Omental fat pad (tissue), 4 donors: Measurements from ENCODE around the gene ATP6V1F. TPM values are rescaled to one million over a fixed set of nuclear protein-coding genes. Genes with fewer than 3 reads are reported as not detected.

Experiments
- ATAC-seq: fragments of 150-250 bp; one replicate; pipeline ENCODE4 v1.9.1; 2016; ENCODE audit warnings: mild to moderate bottlenecking, moderate library complexity; ENCODE audit not compliant: low FRiP score
- DNase-seq: peaks from one replicate; pipeline ENCODE4 v3.0.0-alpha.2; 2019; ENCODE audit warnings: low spot score
- total RNA-seq, 4 donors: library from RNA; depleted of rRNA; stranded (reverse); fragments of >200 nt; gene quantifications; one replicate each; pipeline ENCODE4 v1.1.0, GENCODE V29; 2016
- TF ChIP-seq, protein P1 (sequence below), 3 donors: fragments of 450-650 bp; IDR thresholded peaks; one replicate each; pipeline ENCODE4 v1.5.1; 2016 to 2017; ENCODE audit warnings: antibody characterized with exemption in 3 of 3, mild to moderate bottlenecking in 3 of 3, moderate library complexity in 2 of 3

The ATP6V1F gene
- total RNA-seq, 4 donors from 2014 or later = 86.7 to 186 (median 133) TPM

DNA sequence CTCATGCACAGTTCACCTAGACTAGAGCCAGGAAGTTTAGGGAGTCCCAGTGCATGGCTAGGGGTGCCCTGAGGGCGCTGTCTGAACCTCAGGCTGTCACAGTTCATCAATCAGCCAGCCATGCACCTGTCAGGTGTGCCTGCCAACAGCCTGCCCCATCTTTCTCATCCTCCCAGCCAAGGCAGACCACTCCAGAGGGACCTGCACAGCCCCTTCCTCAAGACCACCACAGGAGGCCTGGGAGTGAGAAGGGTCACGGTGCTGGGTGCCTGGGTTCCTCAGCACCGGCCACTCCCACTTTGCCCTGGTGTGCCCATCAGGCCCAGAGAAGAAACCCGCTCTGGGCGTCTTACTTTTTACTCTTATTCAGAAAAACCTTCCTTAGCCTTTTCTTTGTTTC lies 8.4 kb downstream of the ATP6V1F start:
- DNase-seq = no peak
- TF ChIP-seq, protein P1, sequence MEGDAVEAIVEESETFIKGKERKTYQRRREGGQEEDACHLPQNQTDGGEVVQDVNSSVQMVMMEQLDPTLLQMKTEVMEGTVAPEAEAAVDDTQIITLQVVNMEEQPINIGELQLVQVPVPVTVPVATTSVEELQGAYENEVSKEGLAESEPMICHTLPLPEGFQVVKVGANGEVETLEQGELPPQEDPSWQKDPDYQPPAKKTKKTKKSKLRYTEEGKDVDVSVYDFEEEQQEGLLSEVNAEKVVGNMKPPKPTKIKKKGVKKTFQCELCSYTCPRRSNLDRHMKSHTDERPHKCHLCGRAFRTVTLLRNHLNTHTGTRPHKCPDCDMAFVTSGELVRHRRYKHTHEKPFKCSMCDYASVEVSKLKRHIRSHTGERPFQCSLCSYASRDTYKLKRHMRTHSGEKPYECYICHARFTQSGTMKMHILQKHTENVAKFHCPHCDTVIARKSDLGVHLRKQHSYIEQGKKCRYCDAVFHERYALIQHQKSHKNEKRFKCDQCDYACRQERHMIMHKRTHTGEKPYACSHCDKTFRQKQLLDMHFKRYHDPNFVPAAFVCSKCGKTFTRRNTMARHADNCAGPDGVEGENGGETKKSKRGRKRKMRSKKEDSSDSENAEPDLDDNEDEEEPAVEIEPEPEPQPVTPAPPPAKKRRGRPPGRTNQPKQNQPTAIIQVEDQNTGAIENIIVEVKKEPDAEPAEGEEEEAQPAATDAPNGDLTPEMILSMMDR (IDR thresholded peaks at IDR 0.05) = no peak
- ATAC-seq = no peak

DNA sequence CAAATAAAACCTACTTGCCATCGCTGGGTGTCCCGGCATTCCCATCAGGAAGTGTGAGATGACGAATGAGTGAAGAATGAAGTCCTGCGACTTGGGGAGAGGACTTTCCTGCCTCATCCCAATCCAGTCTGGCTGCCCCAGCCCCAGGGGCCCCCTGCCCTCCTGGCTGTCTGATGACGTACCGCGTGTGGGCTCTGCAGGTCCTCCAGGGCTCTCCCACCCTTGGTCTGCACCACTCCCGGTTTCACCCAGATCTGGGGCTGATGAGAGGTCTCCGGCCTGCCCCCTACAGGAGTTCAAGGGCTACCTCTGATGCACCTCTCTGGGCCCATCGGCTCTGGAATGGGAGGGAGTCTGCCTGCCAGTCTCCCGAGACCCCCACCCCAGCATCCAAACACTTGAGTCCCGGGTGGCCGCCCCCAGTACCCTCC lies 9.8 kb downstream of the ATP6V1F start:
- ATAC-seq (no peak), DNase-seq (no peak)
- TF ChIP-seq, protein P1 (IDR thresholded peaks at IDR 0.05) = no peak

DNA sequence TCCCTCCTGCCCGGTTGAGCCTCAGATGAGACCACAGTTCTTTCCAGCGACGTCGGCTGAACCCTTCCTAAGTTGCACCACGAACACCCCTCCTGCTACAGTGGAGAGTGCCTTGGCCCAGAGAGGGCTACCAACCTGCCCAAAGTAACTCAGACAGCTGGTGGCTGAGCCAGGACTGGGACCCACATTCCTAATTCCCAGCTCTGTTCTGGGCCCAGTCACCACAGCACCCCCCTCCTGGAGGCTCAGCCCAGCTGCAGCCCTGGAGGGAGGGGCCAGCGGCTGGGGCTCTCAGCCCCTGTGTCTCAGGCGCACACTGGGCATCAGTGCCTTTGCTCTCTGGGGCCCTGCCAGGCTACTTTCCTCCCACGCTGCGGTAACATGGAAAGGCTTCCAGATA lies 10.6 kb downstream of the ATP6V1F start:
- TF ChIP-seq, protein P1 (IDR thresholded peaks at IDR 0.05) = no peak
- ATAC-seq (no peak), DNase-seq (no peak)

DNA sequence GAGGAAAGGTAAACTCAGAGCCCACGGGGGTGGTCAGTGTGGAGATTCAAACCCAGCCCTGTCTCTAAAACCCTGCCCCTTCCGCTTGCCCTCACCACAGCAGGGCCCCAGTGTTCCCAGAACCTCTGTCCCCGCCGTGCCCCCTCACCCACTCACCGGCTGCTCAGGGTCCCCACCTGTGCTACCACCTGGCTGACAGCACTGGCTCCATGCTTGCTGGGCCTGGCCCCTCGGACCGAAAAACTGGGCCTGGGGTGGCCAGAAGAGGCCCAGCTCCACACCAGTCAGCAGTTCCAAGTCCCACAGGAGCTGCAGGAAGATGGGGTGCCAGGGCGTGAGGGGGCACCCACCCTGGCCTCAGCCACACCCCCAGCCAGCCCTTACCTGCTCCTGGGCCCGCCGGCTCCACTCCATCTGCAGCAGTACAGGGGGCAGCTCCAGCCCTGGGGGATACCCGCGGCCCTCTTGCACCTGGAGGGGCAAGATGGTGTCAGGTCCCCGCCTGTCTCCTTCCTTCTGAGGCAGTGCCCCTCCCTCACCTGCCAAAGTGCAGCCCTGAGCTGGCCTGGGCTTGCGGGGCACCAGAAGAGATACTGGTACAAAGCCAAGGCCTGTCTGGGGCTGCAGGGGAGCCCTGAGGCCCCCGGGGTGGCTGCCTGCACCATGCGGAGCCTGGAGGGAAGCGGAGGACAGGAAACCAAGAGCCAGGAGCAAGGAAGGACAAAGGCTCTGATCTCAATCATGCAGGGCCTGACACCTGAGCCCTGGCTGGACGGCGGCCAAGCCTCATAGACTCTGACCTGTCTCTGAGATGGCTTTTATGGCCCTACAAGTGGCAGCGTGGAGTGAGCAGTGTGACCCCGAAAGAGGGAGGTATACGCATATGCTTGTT lies 11.7 kb downstream of the ATP6V1F start:
- TF ChIP-seq, protein P1 (IDR thresholded peaks at IDR 0.05) = no peak
- DNase-seq = no peak
- ATAC-seq = no peak

DNA sequence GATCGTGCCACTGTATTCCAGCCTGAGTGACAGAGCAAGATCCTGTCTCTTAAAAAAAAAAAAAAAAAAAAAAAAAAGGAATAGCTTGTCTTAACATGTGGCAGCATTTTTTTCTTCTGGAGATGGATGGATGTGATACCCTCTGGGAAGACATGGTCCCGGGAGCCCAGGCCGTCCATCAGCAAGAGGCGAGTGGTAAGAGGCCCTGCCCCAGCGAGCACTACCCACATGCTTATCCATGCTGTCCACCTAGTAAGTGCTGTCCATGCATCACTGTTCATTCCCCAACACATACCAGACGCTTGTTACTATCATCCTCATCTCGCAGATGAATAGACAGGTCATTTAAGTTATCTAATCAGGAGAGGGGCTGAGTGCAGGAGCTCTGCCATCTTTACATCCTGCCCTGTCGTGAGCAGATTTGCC lies 12.9 kb downstream of the ATP6V1F start:
- DNase-seq (no peak), ATAC-seq (no peak)
- TF ChIP-seq, protein P1 (IDR thresholded peaks at IDR 0.05) = no peak

DNA sequence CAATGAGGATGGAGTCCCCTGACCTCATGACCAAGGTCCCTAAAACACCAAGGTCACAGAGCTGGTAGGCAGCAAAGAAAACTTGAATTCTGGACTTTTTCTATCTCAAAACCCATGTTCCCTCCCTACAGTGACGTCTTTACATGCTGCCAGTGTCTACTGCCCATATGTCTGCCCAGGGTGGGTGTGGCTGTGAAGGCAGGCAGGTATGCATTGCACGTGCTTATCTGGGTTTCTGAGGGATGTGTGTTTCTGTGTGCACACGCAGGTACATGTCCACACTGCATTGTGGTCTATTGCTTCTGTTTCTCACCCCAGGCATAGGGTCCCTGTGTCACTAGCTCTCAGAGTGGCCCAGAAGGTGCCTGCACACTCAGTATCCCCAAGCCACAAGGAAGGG lies 13.5 kb downstream of the ATP6V1F start:
- TF ChIP-seq, protein P1 (IDR thresholded peaks at IDR 0.05) = no peak
- DNase-seq (no peak), ATAC-seq (no peak)

DNA sequence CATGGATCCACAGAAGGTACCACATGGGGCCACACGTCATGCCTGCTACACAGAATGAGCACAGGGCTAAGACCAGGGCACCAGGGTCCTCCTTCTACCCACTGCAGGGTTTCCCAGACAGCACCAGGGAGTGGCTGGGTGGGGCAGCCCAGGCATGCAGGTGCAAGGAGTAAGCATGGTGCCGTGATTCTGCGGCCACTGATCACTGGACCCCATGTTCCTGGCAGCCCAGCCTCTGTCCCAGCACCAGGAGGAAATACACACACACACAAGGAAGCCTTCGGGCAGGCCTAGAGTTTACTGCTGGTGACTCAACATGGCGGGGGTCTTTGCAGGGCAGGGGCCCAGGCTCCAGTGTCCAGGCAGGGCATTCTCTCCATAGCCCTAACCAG lies 13.9 kb downstream of the ATP6V1F start:
- TF ChIP-seq, protein P1 (IDR thresholded peaks at IDR 0.05) = no peak
- DNase-seq (no peak), ATAC-seq (no peak)
